GM18867 (cell line): Measurements from ENCODE around the gene MSLN.
"Not testable (repeated sequence)": the region's sequence is repeated elsewhere in the genome, so short reads cannot be mapped to it uniquely, and the experiment has no call there.

Experiments used
- ATAC-seq: cut with Tn5 transposase; IDR thresholded peaks from one replicate; pipeline ENCODE4 v1.9.1; 2021; ENCODE audit warnings: mild to moderate bottlenecking, moderate library complexity; ENCODE audit not compliant: unreplicated experiment

MSLN gene

DNA sequence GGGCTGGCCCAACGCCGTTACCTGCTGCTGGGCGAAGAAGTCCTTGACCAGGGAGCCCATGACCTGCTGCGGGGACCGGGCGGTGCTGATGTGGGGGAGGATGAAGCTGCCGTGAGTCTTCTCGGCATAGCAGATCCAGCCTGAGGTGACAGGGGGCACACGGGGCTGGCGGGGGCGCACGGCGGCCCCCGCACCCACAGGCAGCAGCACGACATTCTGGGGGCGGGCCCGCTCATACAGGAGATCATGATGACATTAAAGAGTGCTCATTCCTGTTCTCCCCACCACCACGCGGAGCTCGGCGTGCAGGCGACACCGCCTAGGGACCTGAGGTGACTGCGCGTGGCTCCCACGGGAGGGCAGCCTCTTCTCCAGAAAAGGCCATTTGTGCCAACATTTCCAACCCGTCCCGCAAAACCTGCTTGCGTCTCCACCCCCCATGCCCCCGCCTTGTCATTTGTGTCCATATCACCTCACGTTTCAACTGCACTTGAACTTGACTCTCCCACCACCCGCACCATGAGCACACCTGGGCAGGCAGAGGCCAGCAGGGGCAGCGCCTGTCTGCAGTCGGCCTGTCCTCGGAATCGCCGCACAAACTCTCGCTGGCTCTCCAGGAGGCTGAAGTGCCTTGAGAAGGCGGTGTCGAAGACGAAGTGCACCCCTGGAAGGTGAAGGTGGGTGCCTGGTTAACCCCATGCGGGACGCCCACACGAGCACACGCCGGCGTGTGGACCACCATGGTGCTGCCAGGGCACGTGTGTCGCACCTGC is 26.1 kb upstream of the MSLN start:
- ATAC-seq, result no peak

DNA sequence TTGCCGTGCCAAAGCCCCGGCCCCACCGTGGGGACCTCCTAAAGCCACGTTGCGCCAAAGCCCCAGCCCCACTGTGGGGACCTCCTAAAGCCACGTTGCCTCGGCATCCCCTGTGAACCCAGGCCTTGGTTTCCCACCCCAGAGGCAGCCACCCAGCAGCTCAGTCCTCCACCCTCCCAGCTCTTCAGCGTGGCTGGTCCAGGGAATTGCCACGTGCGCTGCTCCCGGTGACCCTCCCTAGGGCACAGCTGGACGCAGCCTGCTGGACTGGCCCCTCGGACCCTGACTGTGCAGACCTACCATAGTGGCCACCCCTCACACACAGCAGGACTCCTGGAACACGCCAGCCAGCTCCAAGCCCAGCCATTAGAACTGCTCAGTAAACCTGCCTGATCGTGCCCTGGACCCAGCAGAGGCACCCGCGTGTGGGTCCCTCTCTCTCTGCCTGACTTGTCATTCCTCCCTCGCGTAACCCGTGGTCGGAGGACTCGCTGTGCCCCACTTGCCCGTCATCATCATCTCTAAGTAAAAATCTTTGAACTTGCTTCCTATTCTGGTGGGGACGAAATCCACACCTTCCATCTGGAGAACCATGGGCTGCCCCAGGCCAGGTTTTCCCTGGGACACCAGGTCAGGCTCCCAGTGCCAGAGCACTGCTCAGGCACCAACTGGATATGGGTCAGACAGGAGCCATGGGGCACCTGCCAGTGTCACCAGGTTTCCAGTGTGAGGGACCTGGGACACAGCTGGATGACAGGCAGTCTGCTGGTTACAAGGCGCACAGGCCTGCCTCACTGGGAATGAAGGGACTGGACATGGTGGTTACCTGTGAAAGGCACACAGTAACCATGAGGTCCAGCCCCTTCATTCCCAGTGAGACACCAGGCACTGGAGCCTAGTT is 25.3 kb upstream of the MSLN start:
- ATAC-seq, result no peak

DNA sequence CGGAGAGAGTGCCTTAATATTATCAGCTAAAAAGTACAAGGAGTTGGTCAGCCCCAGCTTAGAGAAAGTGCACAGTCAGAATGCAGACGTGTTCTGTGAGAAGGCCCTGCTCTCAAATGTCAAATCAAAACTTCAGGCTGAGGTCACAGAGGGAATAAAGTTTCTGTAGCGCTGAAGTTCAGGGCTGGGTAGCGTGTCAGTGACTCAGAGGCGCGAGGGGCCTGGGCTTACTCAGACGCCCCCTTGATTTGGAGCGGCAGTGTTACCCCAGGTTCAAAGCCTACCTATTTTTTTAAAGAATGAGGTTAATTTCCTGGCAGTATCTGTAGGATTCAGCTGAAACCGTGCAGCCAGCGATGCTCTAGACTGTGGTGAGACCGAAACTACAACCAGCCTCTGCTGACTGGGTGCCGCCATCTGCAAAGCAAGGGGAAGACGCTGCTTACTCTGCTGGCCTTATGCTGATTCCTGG is 24.5 kb upstream of the MSLN start:
- peak; percentile 30 for ATAC-seq

DNA sequence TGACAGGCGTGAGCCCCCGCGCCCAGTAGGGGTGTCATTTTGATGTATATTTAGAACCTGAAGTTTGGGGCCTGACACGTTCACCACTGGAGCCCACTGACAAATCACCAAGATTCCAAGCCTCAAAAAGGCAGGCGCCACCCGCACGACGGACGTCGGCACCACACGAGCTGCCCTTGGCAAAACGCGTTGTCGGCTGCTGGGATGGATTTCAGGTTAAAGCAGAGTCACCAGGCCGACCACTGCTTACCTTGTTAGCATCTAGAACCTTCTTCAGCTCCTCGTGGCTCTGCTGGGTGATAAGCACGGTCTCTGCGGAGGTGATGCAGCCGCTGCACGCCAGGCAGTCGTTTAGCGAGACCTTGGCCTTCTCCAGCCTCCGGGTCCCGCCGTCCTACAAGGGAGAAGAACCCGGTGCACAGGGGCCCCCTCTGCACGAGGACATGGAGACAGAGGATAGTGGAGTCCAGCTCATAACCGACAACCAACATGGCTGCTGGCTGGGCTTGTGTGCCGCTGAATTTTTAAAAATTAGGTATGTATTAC is 23.5 kb upstream of the MSLN start:
- no peak for ATAC-seq

DNA sequence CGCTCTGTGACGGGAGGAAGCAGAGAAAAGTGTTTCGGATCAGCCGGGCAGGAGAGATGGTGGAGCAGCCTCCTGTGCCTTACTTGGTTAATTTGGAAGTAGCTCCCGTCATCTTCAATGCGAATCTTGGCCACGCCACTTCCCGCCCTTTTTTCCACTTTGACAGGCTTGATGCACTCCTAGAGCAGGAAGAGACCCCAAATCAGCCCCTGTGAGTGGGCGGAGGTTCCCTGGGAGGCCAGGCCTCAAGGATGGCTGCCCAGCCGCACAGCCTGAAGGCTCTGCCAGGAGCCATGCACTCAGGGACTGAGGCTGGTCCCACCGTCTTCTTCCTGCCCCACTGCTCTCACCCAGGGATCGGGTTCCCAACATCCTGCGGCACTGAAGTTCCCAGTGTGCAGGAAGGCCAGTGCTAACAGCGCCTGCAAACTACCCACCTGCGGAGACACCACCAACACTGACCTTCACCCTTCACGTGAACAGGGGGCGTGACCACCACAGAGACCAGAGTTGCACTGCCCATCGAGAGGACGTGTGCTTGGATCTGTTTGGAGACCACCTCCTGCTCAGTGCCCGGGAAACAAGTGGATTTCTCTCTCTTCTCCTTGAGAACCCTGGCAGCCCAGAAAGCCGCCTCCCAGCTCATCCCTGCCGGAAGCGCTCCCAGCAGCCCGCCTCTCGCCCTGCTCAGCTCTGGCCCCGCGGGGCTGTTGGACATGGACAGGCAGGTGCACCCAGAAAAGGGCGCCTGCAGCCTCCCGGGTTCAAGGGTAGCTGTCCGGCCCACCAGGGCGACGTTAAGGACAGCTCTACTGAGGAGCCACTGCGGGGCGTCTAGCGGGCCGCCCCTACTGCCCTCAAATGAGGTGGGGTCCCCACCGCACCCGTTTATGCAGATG is 20.7 kb upstream of the MSLN start:
- ATAC-seq, result no peak

DNA sequence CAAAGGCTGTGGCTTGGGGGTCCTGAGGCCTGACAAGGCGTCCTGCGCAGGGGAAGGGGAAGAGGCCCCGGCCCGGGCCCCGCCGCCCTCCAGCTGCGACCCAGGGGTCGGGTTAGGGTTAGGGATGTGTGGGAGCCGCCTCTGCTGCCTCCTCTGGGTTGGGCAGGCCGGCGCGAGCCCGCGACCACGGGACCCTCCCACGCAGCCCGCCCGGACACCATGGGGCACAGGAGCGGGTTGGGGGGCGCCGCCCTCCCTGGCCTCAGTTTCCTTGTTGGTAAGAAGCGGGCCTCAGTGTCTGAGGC is 20.1 kb upstream of the MSLN start:
- peak; percentile 10 for ATAC-seq

DNA sequence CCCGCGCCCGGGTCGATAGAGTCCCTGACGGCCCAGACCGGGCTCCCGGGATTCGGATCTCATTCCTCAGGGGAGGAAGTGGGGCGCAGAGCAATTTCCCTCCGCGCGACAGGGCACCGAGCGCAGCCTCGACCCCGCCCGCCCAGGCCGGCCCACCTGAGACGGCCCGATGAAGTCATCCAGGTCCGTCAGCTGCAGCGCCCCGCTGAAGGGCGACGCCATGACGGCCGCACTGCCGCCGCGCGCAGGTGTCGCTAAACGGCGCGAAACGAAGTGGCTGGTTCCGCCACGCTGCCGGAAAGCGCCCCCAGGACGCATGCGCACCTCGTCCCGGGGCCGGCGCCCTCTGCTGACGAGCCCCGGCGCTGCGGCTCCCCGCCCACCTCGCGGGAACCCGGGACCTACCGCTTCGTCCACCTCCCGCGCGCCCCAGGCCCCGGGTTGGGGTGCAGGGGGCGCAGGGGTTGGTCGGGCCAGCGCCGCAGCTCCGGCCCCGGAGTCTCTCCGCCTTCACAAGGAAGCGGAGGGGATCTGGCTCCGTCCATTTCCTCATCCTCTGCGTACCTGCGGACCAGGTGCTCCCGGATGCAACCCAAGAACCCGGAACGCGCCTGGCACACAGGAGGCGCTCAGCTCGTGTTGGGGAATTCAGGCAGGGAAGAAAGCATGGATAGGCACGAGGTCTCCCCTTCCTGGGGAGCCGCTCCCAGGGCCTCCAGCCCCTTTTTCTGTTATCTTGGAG is 19.6 kb upstream of the MSLN start, which contains the start of gene CIAO3:
TSS of gene CIAO3 (minus strand) at position 234 of the 742 bp plus-strand sequence. CDS start at position 222, 12 bp downstream.
- peak; percentile 68 for ATAC-seq

DNA sequence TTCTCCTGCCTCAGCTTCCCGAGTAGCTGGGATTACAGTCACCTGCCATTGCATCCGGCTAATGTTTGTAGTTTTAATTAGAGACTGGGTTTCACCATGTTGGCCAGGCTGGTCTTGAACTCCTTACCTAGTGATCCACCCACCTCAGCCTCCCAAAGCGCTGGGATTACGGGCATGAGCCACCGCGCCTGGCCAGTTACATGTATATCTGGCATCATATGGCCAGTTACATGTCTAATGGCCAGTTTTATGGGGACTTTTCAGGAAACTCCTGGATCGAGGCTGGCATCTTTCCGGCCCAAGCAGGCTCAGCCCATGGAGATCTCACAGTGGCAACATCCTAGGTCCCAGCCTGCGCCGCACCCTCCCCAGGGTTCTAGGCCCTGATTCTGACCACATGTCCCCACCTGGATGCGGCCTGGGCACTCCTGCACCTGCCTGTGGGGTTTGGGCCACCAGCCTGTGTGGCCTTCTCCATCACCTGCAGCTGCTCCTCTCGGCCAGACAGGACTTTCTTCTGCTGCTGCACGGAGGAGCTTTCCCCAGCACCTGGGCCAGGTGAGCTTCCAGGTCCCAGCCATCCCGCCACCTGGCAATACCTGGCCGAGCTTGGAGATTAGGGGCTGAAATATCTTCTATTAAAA is 18.4 kb upstream of the MSLN start:
- no peak for ATAC-seq

DNA sequence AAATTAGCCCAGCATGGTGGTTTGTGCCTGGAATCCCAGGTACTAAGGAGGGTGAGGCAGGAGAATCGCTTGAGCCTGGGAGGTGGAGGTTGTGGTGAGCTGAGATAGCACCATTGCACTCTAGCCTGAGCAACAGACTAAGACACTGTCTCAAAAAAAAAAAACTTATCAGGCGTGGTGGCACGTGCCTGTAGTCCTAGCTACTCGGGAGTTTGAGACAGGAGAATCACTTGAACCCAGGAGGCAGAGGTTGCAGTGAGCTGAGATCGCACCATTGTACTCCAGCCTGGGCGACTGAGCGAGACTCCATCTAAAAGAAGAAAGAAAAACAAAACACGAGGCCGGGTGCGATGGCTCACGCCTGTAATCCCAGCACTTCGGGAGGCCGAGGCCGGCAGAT is 17.6 kb upstream of the MSLN start:
- ATAC-seq, result not testable (repeated sequence)

DNA sequence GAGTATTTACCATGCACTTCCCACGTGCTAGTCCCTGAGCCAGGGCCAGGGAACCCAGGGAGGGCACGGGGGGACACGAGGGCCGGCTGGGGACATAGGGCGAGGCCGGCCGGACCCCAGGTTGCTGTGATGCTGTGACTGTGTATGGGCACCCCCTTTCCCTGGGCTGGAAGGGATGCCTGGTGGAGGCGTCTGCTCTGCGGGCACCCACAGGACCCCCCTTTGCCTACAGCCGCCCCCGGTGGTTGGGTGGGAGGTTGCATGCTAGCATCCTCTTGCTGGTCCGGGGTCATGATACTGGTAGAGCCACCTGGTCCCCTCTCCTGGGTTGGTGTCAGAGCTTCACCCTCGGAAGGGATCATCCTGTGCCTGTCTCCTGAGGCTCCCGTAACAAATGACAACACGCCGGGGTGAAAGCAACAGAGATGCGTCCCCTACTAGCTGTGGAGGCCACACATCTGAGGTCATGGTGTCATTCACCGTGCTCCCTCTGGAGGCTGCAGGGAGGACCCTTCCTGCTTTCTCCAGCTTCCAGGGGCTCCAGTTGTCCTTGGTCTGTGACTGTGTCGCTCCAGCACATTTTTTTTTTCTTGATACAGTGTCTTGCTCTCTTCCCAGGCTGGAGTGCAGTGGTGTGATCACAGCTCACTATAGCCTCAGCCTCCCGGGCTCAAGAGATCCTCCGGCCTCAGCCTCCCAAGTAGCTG is 16.6 kb upstream of the MSLN start:
- no peak for ATAC-seq

DNA sequence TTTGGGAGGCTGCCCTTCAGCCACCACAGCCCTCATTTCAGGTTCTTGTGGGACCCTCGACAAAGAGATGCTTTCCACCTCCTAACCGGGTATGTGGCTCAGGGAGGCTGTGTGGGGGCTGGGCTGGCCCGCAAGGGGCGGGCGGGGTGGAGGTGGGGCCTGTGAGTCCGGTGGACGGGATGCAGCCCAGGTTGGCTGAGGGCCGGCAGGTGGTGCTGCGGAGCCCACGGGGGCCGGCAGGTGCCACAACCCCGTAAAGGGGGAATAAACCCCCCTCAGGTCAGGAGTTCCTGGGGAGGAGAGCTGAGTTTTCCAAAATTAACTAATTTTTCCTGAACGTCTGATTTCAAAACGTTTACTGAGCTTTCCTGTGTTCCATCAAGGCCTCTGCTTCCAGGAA is 14.8 kb upstream of the MSLN start:
- no peak for ATAC-seq

DNA sequence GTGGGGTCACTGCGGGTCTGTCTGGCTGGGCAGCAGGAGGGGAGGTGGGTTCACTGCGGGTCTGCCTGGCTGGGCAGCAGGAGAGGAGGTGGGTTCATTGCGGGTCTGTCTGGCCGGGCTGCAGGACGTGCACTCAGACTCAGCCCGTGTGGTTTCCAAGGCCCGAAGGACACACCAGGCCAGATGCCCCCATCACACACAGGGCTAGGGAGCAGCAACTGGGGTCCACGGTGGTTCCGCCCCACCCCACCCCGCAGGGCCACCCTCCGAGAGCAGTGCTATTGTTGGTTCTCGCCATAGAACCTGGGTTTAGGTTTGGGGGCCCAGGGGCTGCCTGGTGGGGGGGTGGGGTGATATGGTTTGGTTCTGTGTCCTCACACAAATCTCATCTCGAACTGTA is 13.9 kb upstream of the MSLN start:
- no peak for ATAC-seq

DNA sequence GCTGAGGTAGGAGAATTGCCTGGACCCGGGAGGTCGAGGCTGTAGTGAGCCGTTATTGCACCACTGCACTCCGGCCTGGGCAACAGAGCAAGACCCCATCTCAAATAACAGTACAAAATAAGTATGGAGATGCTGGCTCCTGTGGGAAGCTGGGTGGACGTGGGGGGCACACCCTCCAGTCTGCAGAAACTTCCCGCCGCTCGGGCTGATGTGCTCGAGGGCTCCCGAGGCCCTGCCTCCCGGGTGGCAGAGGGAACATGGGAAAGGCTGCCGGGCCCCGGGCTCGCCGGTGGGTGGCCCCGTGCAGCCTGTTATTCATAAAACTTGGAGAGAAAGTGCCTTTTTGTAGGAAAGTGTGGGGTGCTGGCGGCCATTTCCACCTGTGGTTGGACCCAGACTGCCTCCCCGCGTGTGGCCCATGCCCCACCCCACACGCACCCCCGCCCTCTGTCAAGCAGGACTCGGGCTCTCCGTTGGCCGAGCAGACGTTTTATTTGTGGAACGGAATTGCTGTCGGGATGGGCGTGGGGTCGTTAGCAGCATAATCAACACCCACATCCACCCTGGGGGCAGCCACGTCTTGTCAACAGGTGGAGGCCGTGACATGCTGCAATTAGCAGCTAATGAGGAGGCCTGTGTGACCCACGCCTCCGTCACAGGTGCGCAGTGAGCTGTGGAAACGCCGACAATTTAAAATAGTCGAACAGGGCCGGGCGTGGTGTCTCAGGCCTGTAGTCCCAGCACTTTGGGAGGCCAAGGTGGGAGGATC is 12.4 kb upstream of the MSLN start:
- no peak for ATAC-seq

DNA sequence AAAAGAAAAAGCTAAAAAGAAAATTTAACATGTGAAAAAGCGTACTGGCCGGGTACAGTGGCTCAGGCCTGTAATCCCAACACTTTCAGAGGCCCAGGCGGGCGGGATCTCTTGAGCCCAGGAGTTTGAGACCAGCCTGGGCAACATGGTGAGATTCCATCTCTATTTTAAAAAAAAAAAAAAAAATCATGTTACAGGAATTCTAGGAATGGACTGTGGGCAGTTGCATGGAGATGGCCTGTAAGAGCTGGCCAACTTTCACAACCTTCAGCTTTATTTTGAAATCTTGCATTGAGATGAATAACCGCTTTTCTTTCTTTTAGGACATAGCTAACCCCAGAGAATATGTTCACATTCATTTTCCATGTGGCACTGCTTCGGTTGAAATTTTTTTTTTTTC is 11.5 kb upstream of the MSLN start:
- ATAC-seq, result no peak

DNA sequence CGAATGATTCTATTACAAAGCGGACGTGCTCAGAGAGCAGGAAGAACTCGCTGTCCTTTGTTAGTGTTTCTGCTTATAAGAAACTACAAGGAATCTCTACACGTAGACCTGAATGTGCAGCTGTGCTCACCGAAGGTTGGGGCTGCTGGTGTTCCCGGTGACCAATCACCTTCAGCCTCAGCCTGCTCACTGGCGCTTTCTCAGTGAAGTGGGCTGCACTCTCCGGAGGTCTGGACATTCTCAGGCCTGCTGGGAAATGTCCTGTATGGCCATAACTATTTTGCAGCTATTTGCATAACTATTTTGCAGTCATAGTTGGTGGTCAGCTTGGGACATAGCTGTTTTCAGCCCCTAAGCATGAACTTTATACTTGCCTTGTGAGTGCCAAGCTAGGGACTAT is 10.0 kb upstream of the MSLN start:
- ATAC-seq, result no peak

DNA sequence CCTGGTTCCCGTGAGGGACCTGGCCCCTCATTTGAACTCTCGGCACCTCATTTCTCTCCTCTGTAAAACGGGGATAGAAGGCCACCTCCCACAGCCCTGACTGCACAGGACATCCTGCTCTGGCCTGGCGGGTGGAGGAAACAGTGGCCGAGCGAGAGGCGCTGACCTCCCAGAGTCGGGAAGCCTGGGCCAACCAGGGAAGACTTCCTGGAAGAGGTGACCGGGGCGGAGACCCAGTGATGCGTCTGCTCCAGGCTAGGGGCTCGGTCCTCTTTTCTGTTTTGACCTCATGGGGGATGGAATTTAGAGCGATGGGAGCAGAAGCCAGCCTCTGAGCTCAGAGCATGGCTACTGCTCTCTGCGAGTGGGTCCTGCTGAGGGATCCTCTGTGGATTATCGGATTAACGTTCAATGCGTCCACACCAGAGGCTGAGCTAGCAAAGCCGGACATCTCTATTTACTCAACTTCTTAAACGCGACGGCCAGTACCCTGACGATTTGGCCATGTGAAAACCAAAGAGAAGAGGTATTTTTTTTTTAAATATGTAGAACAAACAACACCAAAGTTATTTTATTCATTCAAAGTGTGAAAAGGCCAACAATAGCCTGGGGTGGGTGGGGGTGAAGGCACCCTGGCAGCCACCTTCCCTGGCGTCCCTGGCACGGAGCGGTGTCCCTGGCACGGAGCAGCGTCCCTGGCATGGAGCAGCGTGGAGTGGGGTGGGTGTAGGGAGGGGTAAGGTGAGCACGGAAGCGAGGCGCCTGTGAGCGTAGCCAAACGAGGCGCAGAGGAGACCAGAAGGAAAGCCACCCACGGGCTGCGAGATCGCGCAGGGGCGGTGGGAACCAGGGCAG is 9.2 kb upstream of the MSLN start:
- ATAC-seq, result no peak

DNA sequence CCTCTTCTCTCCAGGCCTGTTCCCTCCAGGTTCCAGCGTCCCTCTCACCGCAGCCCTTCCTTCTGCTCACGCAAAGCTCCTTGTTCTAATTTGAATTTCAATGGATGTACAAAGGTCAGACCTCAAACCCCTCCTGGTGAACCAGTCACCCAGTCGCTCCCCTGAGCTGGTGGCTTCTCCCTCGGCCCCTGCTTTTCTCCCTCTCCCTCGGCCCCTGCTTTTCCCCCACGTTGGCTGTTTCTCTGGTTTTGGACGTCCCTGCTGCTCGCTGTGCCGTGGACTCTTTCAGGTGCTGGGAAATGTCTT is 8.6 kb upstream of the MSLN start:
- ATAC-seq, result no peak
